ENCODE measurements around the gene CYP2C18.
"Not testable (repeated sequence)": the region's sequence is repeated elsewhere in the genome, so short reads cannot be mapped to it uniquely, and the experiment has no call there.

DNA sequence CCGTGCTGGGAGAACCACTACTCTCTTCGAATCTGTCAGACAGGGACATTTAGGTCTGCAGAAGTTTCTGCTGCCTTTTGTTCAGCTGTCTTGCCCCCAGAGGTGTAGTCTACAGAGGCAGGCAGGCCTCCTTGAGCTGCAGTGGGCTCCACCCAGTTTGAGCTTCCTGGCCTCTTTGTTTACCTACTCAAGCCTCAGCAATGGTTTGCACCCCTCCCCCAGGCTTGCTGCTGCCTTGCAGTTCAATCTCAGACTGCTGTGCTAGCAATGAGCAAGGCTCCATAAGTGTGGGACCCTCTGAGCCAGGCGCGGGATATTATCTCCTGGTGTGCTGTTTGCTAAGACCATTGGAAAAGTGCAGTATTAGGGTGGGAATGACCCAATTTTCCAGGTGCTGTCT lies 20.5 kb upstream of the CYP2C18 start:
- not testable (repeated sequence) for TF ChIP-seq CTCF (IDR thresholded peaks at IDR 0.05; ENCODE audit: poor library complexity, severe bottlenecking); POLR2AphosphoS5 (IDR thresholded peaks at IDR 0.05); REST (IDR thresholded peaks at IDR 0.05; ENCODE audit: borderline replicate concordance)
